HepG2 (cell line): ENCODE results near the gene SDHAF1. TPM values are rescaled to one million over a fixed set of nuclear protein-coding genes. Genes with fewer than 3 reads are reported as not detected.

Source experiments
- ATF7-NPFF ChIP-seq: sonication (generic); formaldehyde crosslinking; IDR thresholded peaks from 2 replicates; pipeline ENCODE4 v1.8.1; 2023; ENCODE audit warnings: mild to moderate bottlenecking, low read depth, missing genetic modification reagents, moderate library complexity
- BRD4 ChIP-seq: sonication (generic); formaldehyde crosslinking; IDR thresholded peaks from 2 replicates; pipeline ENCODE4 v1.4.0; 2020; ENCODE audit warnings: missing genetic modification reagents
- HDAC2 ChIP-seq: sonication (generic); formaldehyde crosslinking; IDR thresholded peaks from 2 replicates; pipeline ENCODE4 v1.4.0; 2020; ENCODE audit warnings: missing genetic modification reagents
- MED8 ChIP-seq: sonication (generic); formaldehyde crosslinking; IDR thresholded peaks from 2 replicates; pipeline ENCODE4 v1.8.1; 2023; ENCODE audit warnings: mild to moderate bottlenecking, missing genetic modification reagents; ENCODE audit not compliant: insufficient replicate concordance
- PLRG1 ChIP-seq: fragments of 450-650 bp; conservative IDR thresholded peaks from 2 replicates; pipeline ENCODE4 v1.6.1; 2016
- SNAPC2 ChIP-seq: sonication (generic); formaldehyde crosslinking; IDR thresholded peaks from 2 replicates; pipeline ENCODE4 v1.8.1; 2022; ENCODE audit warnings: mild to moderate bottlenecking, missing genetic modification reagents
- XRCC5 ChIP-seq: fragments of 200-400 bp; formaldehyde crosslinking; optimal IDR thresholded peaks from 2 replicates; pipeline ENCODE3; 2017; ENCODE audit warnings: mild to moderate bottlenecking, low read length
- ZIK1 ChIP-seq: sonication (generic); formaldehyde crosslinking; IDR thresholded peaks from 2 replicates; pipeline ENCODE4 v1.5.0; 2020; ENCODE audit warnings: mild to moderate bottlenecking, low read depth, missing genetic modification reagents, borderline replicate concordance
- ZNF350 ChIP-seq: sonication (generic); formaldehyde crosslinking; IDR thresholded peaks from 2 replicates; pipeline ENCODE4 v1.4.0; 2020; ENCODE audit warnings: mild to moderate bottlenecking, low read depth, missing genetic modification reagents, borderline replicate concordance
- ZNF616 ChIP-seq: sonication (generic); formaldehyde crosslinking; IDR thresholded peaks from 2 replicates; pipeline ENCODE4 v1.5.0; 2020; ENCODE audit warnings: low read depth, mild to moderate bottlenecking, missing genetic modification reagents
- polyA plus RNA-seq, 8 experiments: library from polyadenylated mRNA; depleted of rRNA in 3 of 8; stranded (reverse) in 7 of 8; unstranded in 1 of 8; fragments of >200 nt; fragmentation: Illumina TruSeq in 4 of 8; extraction: Trizol in 4 of 8; gene quantifications; 2 replicates each; pipeline versions ENCODE4 v1.2.1 to v1.2.3, GENCODE V29; 2011 to 2016; ENCODE audit warnings: low read depth in 4 of 8, missing spikeins in 1 of 8, mixed read lengths in 1 of 8; ENCODE audit not compliant: insufficient read depth in 1 of 8
- total RNA-seq, 5 experiments: library from RNA; depleted of rRNA; stranded (reverse); fragments of >200 nt; fragmentation: Illumina TruSeq; extraction: Trizol; gene quantifications; 2 replicates each; pipeline ENCODE4 v1.2.3, GENCODE V29; 2016; ENCODE audit warnings: low read depth in 1 of 5
- TF ChIP-seq, protein P1 (sequence below): sonication (generic); formaldehyde crosslinking; IDR thresholded peaks from 2 replicates; pipeline ENCODE4 v1.5.0; 2020; ENCODE audit warnings: mild to moderate bottlenecking, missing genetic modification reagents
- TF ChIP-seq, protein P2 (sequence below): sonication (generic); formaldehyde crosslinking; IDR thresholded peaks from 2 replicates; pipeline ENCODE4 v1.4.0; 2020; ENCODE audit warnings: missing genetic modification reagents, borderline replicate concordance
- TF ChIP-seq, protein P3 (sequence below): sonication (generic); formaldehyde crosslinking; IDR thresholded peaks from 2 replicates; pipeline ENCODE4 v1.8.1; 2023; ENCODE audit warnings: mild to moderate bottlenecking, missing genetic modification reagents
- TF ChIP-seq, protein P4 (sequence below): IDR thresholded peaks from 2 replicates; pipeline ENCODE4 v1.6.1; 2018; ENCODE audit warnings: missing genetic modification reagents, mild to moderate bottlenecking, missing compliant biosample characterization
- TF ChIP-seq, protein P5 (sequence below): sonication (generic); formaldehyde crosslinking; IDR thresholded peaks from 2 replicates; pipeline ENCODE4 v1.5.1; 2020; ENCODE audit warnings: mild to moderate bottlenecking, moderate library complexity, missing genetic modification reagents
- TF ChIP-seq, protein P6 (sequence below): sonication (generic); formaldehyde crosslinking; IDR thresholded peaks from 2 replicates; pipeline ENCODE4 v1.5.0; 2020; ENCODE audit warnings: missing genetic modification reagents
- TF ChIP-seq, protein P7 (sequence below): sonication (generic); formaldehyde crosslinking; IDR thresholded peaks from 2 replicates; pipeline ENCODE4 v1.4.0; 2020; ENCODE audit warnings: low read depth, mild to moderate bottlenecking, missing genetic modification reagents

Gene SDHAF1
- total and polyA plus RNA-seq, 2 of the 13 experiments (the other 11 are each of a cell fraction or from before 2014, with no cell fraction given), result 17.8 to 22.8 TPM

DNA sequence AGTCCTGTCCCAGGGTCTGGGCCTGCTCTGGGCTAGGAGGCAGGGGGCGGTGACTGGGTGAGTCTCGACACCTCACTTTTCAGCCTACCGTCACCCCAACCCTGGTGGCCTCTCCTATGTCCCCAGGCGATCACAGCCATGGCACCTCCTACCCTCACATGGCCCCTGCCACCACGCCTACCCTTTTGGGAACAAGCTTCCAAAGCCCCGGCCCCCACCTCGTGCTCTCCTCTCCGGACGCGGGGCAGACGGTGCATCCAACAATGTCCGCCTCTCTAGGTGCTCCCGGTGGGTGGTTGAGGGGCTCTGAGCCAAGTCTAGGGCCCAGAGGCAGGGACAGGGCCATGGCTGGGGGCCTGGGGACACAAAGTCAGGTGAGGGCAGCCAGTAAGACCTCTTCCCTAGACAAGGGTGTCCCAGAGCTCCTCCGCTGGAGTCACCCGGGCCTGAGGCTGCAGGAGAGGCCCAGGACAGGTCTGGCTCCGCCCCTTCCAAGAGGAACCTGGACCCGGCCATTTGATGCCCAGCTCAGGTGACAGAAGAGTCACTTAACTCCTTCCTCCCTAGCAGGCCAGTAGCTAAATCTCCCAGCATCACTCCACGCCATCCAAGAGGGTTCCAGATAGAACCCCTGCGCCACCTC lies 13.5 kb downstream of the SDHAF1 start, which contains the start of gene SYNE4 (continued):
- TF ChIP-seq, protein P1, sequence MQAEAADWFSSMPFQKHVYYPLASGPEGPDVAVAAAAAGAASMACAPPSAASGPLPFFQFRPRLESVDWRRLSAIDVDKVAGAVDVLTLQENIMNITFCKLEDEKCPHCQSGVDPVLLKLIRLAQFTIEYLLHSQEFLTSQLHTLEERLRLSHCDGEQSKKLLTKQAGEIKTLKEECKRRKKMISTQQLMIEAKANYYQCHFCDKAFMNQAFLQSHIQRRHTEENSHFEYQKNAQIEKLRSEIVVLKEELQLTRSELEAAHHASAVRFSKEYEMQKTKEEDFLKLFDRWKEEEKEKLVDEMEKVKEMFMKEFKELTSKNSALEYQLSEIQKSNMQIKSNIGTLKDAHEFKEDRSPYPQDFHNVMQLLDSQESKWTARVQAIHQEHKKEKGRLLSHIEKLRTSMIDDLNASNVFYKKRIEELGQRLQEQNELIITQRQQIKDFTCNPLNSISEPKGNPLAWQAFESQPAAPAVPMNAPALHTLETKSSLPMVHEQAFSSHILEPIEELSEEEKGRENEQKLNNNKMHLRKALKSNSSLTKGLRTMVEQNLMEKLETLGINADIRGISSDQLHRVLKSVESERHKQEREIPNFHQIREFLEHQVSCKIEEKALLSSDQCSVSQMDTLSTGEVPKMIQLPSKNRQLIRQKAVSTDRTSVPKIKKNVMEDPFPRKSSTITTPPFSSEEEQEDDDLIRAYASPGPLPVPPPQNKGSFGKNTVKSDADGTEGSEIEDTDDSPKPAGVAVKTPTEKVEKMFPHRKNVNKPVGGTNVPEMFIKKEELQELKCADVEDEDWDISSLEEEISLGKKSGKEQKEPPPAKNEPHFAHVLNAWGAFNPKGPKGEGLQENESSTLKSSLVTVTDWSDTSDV (CRISPR knock-in tag), result peak; percentile 78; the same call in 1 of the 2 replicates
- TF ChIP-seq, protein P2, sequence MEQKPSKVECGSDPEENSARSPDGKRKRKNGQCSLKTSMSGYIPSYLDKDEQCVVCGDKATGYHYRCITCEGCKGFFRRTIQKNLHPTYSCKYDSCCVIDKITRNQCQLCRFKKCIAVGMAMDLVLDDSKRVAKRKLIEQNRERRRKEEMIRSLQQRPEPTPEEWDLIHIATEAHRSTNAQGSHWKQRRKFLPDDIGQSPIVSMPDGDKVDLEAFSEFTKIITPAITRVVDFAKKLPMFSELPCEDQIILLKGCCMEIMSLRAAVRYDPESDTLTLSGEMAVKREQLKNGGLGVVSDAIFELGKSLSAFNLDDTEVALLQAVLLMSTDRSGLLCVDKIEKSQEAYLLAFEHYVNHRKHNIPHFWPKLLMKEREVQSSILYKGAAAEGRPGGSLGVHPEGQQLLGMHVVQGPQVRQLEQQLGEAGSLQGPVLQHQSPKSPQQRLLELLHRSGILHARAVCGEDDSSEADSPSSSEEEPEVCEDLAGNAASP, result 0 out of 2 replicates have a peak, but pooled peaks have one; percentile 19
- TF ChIP-seq SNAPC2 (CRISPR knock-in tag) (0 out of 2 replicates have a peak, but pooled peaks have one; percentile 51), BRD4 (peak; percentile 78; the same call in 1 of the 2 replicates), ZNF350 (CRISPR knock-in tag) (0 out of 2 replicates have a peak, but pooled peaks have one; percentile 63), ATF7-NPFF (peak; percentile 36; the same call in 1 of the 2 replicates), HDAC2 (no peak), ZIK1 (0 out of 2 replicates have a peak, but pooled peaks have one; percentile 47), PLRG1 (no peak), XRCC5 (peak; percentile 64), ZNF616 (CRISPR knock-in tag) (no peak), MED8 (CRISPR knock-in tag) (no peak)
- TF ChIP-seq, protein P3, sequence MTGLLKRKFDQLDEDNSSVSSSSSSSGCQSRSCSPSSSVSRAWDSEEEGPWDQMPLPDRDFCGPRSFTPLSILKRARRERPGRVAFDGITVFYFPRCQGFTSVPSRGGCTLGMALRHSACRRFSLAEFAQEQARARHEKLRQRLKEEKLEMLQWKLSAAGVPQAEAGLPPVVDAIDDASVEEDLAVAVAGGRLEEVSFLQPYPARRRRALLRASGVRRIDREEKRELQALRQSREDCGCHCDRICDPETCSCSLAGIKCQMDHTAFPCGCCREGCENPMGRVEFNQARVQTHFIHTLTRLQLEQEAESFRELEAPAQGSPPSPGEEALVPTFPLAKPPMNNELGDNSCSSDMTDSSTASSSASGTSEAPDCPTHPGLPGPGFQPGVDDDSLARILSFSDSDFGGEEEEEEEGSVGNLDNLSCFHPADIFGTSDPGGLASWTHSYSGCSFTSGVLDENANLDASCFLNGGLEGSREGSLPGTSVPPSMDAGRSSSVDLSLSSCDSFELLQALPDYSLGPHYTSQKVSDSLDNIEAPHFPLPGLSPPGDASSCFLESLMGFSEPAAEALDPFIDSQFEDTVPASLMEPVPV, result no peak; the same call in 1 of the 2 replicates
- TF ChIP-seq, protein P4, sequence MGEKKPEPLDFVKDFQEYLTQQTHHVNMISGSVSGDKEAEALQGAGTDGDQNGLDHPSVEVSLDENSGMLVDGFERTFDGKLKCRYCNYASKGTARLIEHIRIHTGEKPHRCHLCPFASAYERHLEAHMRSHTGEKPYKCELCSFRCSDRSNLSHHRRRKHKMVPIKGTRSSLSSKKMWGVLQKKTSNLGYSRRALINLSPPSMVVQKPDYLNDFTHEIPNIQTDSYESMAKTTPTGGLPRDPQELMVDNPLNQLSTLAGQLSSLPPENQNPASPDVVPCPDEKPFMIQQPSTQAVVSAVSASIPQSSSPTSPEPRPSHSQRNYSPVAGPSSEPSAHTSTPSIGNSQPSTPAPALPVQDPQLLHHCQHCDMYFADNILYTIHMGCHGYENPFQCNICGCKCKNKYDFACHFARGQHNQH, result no peak; the same call in 1 of the 2 replicates
- TF ChIP-seq, protein P5, sequence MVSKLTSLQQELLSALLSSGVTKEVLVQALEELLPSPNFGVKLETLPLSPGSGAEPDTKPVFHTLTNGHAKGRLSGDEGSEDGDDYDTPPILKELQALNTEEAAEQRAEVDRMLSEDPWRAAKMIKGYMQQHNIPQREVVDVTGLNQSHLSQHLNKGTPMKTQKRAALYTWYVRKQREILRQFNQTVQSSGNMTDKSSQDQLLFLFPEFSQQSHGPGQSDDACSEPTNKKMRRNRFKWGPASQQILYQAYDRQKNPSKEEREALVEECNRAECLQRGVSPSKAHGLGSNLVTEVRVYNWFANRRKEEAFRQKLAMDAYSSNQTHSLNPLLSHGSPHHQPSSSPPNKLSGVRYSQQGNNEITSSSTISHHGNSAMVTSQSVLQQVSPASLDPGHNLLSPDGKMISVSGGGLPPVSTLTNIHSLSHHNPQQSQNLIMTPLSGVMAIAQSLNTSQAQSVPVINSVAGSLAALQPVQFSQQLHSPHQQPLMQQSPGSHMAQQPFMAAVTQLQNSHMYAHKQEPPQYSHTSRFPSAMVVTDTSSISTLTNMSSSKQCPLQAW, result peak; percentile 66; the same call in 1 of the 2 replicates
- TF ChIP-seq, protein P6, sequence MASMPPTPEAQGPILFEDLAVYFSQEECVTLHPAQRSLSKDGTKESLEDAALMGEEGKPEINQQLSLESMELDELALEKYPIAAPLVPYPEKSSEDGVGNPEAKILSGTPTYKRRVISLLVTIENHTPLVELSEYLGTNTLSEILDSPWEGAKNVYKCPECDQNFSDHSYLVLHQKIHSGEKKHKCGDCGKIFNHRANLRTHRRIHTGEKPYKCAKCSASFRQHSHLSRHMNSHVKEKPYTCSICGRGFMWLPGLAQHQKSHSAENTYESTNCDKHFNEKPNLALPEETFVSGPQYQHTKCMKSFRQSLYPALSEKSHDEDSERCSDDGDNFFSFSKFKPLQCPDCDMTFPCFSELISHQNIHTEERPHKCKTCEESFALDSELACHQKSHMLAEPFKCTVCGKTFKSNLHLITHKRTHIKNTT, result no peak
- TF ChIP-seq, protein P7, sequence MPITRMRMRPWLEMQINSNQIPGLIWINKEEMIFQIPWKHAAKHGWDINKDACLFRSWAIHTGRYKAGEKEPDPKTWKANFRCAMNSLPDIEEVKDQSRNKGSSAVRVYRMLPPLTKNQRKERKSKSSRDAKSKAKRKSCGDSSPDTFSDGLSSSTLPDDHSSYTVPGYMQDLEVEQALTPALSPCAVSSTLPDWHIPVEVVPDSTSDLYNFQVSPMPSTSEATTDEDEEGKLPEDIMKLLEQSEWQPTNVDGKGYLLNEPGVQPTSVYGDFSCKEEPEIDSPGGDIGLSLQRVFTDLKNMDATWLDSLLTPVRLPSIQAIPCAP (CRISPR knock-in tag), result no peak
